ENCODE results near the gene LARP4B. TPM values are rescaled to one million over a fixed set of nuclear protein-coding genes. Genes with fewer than 3 reads are reported as not detected.

The LARP4B gene
- total RNA-seq, 1 donor from 2014 or later, result 33.1 TPM

- peaks cover 5% of the 10 kb centered on the region for H3K4me1 ChIP-seq
Observed at GRCh38 chr10:958856-959255, 27.4 kb upstream of the LARP4B start.

DNA sequence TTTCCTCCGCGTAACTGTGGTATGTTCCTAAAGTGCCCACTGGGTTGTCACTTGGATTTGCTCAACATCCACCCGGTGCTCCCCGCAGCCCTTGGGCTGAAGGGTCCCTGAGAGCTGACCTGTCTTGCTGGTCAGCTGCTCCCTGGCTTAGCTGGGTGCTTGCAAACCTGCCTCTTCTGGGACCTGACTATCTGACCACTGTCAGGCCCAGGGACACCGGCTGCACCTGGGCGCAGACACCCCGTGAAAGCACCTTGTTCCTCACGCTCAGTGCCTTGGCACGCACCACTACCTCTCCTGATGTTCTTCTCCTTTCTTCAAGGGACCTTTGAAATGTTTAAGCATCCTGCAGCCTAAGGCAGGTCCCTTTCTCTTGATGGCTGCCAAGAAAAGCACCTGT, 26.6 kb upstream of the LARP4B start:
- no peaks in the 10 kb centered on the region for H3K9me3 ChIP-seq (ENCODE audit: low read depth)
- no peaks in the 10 kb centered on the region for H3K79me2 ChIP-seq (ENCODE audit: low read depth)
- no peaks in the 10 kb centered on the region for H3K36me3 Mint-ChIP-seq
- no peaks in the 10 kb centered on the region for H3F3A ChIP-seq (ENCODE audit: low read depth)
- H3K27ac ChIP-seq, result no peak overlapping the region
- no peak overlapping the region for H3K27ac Mint-ChIP-seq
- no peak for DNase-seq (ENCODE audit: low spot score)
- peaks cover 5% of the 10 kb centered on the region for H3K27me3 Mint-ChIP-seq (ENCODE audit: insufficient read depth, low read depth)
- H3K9ac ChIP-seq, result no peak overlapping the region
- no peak overlapping the region for H3K4me3 ChIP-seq
- peaks cover 5% of the 10 kb centered on the region for H3K4me1 ChIP-seq
- TF ChIP-seq EZH2 (IDR thresholded peaks at IDR 0.05) (no peak), EZH2phosphoT487 (IDR thresholded peaks at IDR 0.05) (no peak), CTCF (IDR thresholded peaks at IDR 0.05) (no peak)
- H4K20me1 ChIP-seq (ENCODE audit: low read depth), result no peaks in the 10 kb centered on the region
- H3K9me3 Mint-ChIP-seq, result peaks cover 7% of the 10 kb centered on the region
- H3K4me3 Mint-ChIP-seq, result no peak overlapping the region
- no peak overlapping the region for H3K4me2 ChIP-seq
- H3K27me3 ChIP-seq, result no peaks in the 10 kb centered on the region
- H2AFZ ChIP-seq (replicated peaks), result no peak overlapping the region
- peaks cover 4% of the 10 kb centered on the region for H3K4me1 Mint-ChIP-seq
- H3K36me3 ChIP-seq, result no peaks in the 10 kb centered on the region

More at GRCh38 chr10:958856-959255, 27.4 kb upstream of the LARP4B start:
- no peak for TF ChIP-seq EZH2phosphoT487 (IDR thresholded peaks at IDR 0.05)
- TF ChIP-seq EZH2 (IDR thresholded peaks at IDR 0.05), result no peak
- no peak for TF ChIP-seq CTCF (IDR thresholded peaks at IDR 0.05)
- Histone ChIP-seq H3K4me2 (no peak overlapping the region), H3K27ac (no peak overlapping the region), H4K20me1 (ENCODE audit: low read depth) (no peaks in the 10 kb centered on the region), H3K27me3 (no peaks in the 10 kb centered on the region), H3K9me3 (ENCODE audit: low read depth) (no peaks in the 10 kb centered on the region), H3K36me3 (no peaks in the 10 kb centered on the region), H3K9ac (no peak overlapping the region), H2AFZ (replicated peaks) (no peak overlapping the region), H3K79me2 (ENCODE audit: low read depth) (no peaks in the 10 kb centered on the region), H3K4me3 (no peak overlapping the region), H3F3A (ENCODE audit: low read depth) (no peaks in the 10 kb centered on the region)
- H3K27me3 Mint-ChIP-seq (ENCODE audit: insufficient read depth, low read depth), result peaks cover 5% of the 10 kb centered on the region
- no peak overlapping the region for H3K27ac Mint-ChIP-seq
- H3K4me1 Mint-ChIP-seq, result peaks cover 4% of the 10 kb centered on the region
- DNase-seq (ENCODE audit: low spot score), result no peak
- no peak overlapping the region for H3K4me3 Mint-ChIP-seq
- H3K36me3 Mint-ChIP-seq, result no peaks in the 10 kb centered on the region
- peaks cover 11% of the 10 kb centered on the region for H3K9me3 Mint-ChIP-seq

GRCh38 chr10:955820-956217, 24.3 kb upstream of the LARP4B start:
- no peak for DNase-seq (ENCODE audit: low spot score)
- Mint-ChIP-seq H3K9me3 (peaks cover 5% of the 10 kb centered on the region), H3K36me3 (no peaks in the 10 kb centered on the region), H3K4me3 (no peak overlapping the region), H3K27me3 (ENCODE audit: insufficient read depth, low read depth) (peaks cover 5% of the 10 kb centered on the region), H3K27ac (no peak overlapping the region), H3K4me1 (peaks cover 4% of the 10 kb centered on the region)
- Histone ChIP-seq H3F3A (ENCODE audit: low read depth) (no peaks in the 10 kb centered on the region), H3K9ac (no peak overlapping the region), H3K27ac (no peak overlapping the region), H2AFZ (replicated peaks) (no peak overlapping the region), H3K36me3 (no peaks in the 10 kb centered on the region), H3K4me3 (no peak overlapping the region), H4K20me1 (ENCODE audit: low read depth) (no peaks in the 10 kb centered on the region), H3K4me2 (no peak overlapping the region), H3K27me3 (no peaks in the 10 kb centered on the region), H3K79me2 (ENCODE audit: low read depth) (no peaks in the 10 kb centered on the region), H3K9me3 (ENCODE audit: low read depth) (no peaks in the 10 kb centered on the region), H3K4me1 (peaks cover 5% of the 10 kb centered on the region)
- TF ChIP-seq EZH2phosphoT487 (IDR thresholded peaks at IDR 0.05) (no peak), EZH2 (IDR thresholded peaks at IDR 0.05) (no peak), CTCF (IDR thresholded peaks at IDR 0.05) (no peak)

Measured in neural progenitor cell (in vitro differentiated cells).